GM18508 (cell line): ENCODE measurements around the gene PNPLA8.
A peak's percentile ranks its signal among the peaks of the same experiment; 100 is the strongest.
"Not testable (repeated sequence)": the region's sequence is repeated elsewhere in the genome, so short reads cannot be mapped to it uniquely, and the experiment has no call there.

Source experiments
- ATAC-seq: cut with Tn5 transposase; IDR thresholded peaks from one replicate; pipeline ENCODE4 v1.9.1; 2021; ENCODE audit warnings: moderate number of reproducible peaks; ENCODE audit not compliant: insufficient read depth, unreplicated experiment

The PNPLA8 gene, protein sequence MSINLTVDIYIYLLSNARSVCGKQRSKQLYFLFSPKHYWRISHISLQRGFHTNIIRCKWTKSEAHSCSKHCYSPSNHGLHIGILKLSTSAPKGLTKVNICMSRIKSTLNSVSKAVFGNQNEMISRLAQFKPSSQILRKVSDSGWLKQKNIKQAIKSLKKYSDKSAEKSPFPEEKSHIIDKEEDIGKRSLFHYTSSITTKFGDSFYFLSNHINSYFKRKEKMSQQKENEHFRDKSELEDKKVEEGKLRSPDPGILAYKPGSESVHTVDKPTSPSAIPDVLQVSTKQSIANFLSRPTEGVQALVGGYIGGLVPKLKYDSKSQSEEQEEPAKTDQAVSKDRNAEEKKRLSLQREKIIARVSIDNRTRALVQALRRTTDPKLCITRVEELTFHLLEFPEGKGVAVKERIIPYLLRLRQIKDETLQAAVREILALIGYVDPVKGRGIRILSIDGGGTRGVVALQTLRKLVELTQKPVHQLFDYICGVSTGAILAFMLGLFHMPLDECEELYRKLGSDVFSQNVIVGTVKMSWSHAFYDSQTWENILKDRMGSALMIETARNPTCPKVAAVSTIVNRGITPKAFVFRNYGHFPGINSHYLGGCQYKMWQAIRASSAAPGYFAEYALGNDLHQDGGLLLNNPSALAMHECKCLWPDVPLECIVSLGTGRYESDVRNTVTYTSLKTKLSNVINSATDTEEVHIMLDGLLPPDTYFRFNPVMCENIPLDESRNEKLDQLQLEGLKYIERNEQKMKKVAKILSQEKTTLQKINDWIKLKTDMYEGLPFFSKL

DNA sequence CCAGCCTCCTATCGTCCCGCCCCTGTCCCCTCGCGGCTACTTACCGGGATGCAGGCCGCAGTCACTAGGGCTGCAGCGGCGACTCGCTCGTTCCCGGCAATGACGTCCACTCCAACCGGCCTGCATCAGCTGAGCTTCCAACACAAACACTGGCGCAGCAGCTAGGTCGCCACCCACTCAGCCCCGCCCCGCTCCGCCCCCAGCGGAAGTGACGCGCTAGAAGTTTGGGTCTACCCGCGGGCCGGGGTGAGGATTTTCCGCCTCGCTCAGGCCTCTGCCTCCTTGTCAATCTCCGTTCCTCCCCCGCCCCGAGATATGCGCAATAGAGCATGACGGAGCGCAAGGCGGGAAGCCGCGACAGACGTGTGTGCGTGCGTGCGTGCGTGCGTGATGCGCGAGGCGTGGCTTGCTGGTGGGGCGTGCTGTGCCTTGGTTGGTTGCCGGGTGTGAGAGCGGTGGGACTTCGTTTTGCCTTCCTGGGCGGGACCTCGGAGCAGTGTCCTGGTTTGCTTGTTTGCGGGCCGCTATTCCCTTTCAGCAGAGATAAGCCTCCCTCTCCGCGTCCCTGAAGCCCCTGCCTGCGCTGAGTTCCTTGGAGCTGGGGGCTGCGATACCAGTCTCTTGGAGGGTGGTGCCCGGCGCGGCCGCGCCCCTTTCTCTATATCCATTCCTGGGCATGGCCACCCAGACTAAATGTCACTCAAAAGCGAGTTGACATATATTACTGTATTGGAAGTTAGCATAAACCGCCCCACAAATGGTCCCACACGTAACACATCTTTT is at the start of gene PNPLA8:
Gene PNPLA8 (minus strand): TSS at position 151 of the 783 bp plus-strand sequence. CDS start 10,644 bp downstream, outside the sequence.
- ATAC-seq, result peak; percentile 92

DNA sequence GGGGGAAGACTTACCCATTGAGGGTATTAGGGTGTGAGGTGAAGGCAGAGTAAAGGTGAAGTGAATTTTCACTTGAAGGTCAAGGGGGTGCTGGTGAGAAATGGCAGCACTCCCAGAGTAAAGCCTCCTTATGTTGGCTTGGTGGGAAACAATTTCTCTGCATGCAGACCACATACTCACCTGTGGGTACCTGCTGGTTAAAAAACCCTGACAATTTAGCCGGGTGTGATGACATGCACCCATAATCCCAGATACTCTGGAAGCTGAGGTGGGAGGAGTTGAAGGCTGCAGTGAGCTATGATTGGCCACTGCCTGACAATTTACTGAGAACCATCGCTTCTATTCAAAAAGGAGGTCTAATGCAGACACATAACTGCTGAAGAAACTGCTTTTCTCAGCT is 49.2 kb upstream of the PNPLA8 start:
- no peak for ATAC-seq

DNA sequence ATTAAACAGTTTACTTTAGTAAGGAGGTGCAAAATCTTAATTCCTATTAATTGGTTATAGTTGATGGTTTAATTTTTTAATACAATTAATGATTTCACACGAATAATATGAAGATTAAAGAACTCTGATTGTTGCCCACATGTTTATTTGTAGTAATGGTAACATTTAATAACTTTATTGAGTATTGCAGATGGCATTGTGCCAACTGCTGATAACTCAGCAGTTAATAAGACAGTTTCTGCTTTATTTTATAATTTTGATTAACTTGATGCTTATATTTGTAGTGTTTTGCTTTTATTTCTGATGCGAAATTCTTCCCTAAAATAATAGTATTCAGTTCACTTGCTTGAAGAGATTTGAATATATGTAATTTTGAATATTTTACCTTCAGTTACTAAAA is 46.5 kb upstream of the PNPLA8 start:
- ATAC-seq, result no peak

DNA sequence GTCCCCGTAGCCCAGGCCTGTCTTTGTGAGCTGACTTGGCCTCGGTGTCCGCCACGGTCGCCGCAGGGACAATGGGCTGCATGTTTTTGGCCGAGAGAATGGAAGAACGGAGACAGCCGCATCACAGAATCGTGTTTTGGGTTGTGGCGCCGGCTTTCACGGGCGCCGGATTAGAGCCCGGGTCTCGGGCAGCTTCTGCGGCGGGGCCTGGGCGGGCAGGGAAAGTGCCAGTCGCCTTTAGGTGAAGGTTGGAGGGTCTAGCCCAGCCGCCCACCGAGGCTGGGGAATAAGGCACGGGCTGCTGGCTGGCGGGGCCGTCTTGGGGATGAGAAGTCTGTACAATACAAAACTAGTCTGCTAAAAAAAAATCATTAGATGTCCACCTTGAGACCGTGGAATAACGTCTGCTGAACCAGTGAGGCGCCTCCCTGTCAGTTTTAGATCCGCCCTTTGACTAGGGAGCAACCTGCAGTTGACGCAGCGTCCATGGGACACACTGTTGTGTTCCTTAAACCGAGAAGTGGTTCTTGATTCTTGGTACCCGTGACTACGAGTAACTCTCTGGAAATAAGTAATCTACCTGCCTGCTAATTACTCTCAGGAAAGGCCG is 44.3 kb upstream of the PNPLA8 start:
- ATAC-seq, result peak; percentile 18

DNA sequence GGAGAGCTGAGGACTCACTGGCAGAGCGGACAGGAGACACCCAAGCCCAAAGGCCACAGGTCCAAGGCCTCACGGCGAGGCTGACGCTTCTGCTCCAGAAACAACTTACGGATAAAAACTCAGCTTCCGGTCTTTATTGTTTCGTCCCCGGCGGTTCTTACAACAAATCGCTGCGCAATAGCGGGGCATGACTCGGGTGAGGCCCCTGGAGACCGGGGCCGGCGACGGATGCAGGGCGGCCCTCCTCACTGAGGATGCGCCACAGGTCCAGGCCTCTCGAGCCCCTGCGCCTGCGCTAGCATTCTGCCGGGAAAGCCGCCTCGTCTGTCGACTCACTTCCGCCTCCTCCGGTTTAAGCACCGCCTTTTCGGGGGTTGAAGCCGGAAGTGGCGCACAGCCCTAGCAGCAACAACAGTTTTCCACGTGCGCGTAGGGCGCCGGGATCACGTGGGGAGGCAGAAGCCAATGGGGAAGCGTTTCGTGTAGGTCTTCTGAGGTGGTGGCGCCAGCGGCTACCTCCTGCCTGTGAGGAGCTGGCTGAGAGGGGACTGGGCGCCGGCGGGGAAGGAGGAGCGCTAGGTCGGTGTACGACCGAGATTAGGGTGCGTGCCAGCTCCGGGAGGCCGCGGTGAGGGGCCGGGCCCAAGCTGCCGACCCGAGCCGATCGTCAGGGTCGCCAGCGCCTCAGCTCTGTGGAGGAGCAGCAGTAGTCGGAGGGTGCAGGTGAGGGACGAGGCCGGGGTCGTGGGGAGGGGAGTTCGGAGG is 43.6 kb upstream of the PNPLA8 start, which contains the start of the genes DNAJB9 and THAP5:
Gene DNAJB9 (plus strand): TSS at position 494 of the 765 bp plus-strand sequence. CDS start 1,853 bp downstream, outside the sequence.
Gene THAP5 (minus strand): TSS at position 326 of the 765 bp plus-strand sequence. CDS start 137 bp downstream, at position 189.
- peak; percentile 92 for ATAC-seq

DNA sequence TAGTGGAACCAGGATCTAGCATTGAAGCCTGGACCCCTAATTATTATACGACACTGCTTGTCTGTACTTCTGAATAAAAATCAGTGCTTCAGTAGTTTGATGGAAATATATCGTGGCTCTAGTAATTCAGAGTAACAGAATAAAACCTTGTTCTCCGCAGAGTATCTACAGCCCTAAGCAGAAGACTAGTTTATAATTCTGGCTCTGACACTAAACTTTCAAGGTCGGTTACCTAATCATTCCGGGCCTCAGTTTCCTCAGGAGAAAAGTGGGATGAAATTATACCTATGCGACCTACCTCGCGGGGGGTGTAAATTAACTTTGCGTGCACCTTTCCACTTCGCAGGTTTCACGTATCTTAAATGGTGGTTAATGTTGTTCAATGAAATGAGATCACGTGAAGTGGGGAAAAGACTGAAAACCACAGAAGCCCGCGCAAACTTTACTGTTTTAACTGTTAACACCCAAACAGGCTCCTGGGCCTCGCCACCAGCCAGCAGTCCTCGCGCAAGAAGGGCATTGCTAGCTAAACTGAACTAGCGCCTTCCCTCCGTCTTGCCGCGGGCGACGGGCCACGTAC is 43.0 kb upstream of the PNPLA8 start:
- no peak for ATAC-seq

DNA sequence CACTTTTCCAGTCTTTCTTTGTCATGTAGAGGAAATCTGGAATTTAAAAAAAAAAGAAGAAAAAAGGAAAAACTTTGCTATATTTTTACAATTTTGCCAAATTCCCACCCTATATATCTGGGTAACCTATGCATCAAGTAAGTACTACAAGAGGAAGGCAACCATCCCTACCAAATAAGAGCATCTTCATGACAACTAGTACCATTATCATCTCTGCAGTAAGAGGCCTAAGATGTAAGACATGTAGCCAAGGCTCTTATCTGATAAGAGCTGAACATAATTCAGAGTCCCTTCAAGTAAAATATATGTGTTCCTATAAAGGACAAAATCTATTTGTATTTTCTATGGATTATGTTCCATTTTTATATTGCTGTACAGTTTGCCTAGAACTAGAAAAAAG is 40.1 kb upstream of the PNPLA8 start:
- no peak for ATAC-seq

DNA sequence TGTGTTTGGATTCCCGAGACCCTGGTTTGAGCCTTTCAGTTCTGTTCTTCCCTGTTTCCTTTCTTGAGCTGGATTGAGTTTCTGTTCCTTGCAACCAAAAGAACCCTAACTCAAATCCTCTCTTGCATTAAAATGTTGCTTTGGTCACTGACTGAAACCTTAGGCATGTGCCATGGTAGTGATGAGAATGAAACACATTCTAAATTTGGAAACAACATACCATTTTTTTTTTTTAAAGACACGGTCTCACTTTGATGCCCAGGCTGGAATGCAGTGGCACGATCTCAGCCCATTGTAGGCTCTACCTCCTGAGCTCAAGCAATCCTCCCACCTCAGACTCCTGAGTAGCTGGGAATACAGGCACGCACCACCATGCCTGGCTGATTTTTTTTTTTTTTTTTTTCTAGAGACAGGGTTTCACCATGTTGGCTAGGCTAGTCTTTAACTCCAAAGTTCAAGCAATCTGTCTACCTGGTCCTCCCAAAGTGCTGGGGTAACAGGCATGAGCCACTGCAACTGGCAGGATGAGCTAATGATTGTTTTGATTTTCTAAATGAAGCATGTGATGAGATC is 35.2 kb upstream of the PNPLA8 start:
- ATAC-seq, result no peak

DNA sequence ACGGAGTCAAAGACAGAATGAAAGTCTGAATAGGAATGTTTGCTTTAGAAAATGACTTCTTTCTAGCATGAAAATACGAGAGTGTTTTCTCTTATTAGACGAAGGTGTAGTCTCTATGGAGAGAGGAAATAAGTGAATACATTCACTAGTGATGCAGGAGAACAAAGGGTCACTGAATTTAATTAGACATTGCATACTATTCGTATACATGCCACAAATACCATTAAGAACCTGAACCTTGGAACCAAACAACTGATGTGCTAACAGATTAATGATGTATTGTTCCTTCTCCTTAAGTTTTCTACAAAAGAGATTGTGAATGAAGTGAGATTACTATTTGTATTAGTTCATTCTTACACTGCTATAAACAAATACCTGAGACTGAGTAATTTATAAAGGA is 33.3 kb upstream of the PNPLA8 start:
- no peak for ATAC-seq

DNA sequence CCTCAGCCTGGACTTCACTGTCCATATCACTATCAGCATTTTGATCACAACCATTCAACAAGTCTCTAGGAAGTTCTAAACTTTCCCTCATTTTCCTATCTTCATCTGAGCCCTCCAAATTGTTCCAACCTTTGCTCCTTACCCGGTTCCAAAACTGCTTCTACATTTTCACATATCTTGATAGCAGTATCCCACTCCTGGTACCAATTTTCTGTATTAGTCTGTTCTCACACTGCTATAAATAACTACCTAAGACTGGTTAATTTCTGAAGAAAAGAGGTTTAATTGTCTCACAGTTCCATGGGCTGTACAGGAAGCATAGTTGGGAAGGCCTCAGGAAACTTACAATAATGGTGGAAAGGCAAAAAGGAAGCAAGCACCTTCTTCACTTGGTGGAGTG is 31.7 kb upstream of the PNPLA8 start:
- no peak for ATAC-seq

GRCh38 chr7:108557191-108557590 is 31.3 kb upstream of the PNPLA8 start:
- no peak for ATAC-seq

DNA sequence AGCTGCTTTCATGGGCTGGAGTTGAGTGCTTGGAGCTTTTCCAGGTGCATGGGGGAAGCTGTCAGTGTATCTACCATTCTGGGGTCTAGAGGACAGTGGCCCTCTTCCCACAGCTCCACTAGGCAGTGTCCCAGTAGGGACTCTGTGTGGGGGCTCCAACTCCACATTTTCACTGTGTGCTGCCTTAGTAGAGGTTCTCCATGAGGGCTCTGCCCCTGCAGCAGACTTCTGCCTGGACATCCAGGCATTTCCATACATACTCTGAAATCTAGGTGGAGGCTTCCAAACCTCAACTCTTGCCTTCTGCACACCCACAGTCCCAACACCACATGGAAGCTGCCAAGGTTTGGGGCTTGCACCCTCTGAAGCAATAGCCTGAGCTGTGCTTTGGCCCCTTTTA is 30.7 kb upstream of the PNPLA8 start:
- not testable (repeated sequence) for ATAC-seq

GRCh38 chr7:108548141-108548896 is 22.4 kb upstream of the PNPLA8 start:
- not testable (repeated sequence) for ATAC-seq

DNA sequence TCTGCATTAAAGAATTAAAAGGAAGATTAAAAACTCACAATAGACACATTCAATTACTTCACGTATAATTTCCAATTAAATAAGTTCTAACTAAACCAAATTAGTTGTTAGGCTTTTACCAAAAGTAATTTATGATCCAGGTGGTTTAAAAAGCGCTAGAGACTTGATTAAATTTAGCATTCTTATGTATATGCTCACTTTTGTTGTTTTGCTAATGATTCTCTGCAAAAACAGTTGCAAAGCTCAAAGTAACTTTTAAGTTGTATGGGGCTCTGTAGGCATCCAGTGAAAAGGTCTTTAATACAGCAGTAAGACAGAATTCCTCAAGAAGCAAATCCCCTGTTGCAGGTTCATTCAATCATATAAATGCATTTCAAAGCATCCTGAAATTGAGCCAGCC is 15.5 kb upstream of the PNPLA8 start:
- no peak for ATAC-seq

- not testable (repeated sequence) for ATAC-seq
Measured at GRCh38 chr7:108538685-108539084, 12.8 kb upstream of the PNPLA8 start.

- ATAC-seq, result not testable (repeated sequence)
Measured at GRCh38 chr7:108538236-108538635, 12.3 kb upstream of the PNPLA8 start.

DNA sequence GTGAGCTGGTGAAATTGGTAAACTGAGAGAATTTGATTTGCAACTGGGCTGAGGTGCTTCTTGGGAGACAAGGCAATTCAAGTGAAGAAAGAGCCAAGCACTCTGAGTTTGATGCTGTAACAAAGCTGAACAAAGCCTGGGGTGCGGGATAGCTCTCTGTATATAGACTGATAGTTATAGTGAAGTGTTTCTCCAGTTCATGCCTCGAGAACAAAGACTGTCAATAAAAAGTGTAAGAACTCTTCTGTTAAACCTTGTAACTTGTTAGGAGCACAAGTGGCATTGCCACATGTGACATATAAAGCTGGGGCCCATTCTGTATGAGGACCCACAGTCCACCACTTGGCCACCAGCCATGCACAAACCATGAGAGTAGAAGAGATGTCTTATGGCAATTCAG is 11.3 kb upstream of the PNPLA8 start:
- ATAC-seq, result no peak

DNA sequence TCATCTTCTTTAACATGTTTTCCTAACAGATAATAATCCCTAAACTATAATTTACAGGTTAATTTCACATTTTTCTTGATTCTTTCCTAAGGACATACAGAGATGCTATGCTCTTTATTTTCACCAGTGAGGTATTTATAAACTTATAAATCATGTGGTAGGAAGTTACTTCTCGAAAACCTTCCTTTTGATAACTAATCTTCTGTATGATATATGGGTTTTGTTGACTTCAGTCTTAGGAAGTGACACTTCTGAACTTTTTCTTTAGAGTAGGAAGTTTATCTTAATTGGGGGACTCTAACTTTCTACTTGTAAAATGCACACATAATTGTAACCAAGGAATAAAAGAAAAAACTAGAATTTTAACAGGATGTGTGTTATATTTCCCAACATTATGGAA is 9.8 kb upstream of the PNPLA8 start:
- no peak for ATAC-seq
